GM19395 (cell line): ENCODE results near the gene FGG.

Experiments
- ATAC-seq: cut with Tn5 transposase; IDR thresholded peaks from one replicate; pipeline ENCODE4 v1.9.1; 2021; ENCODE audit warnings: mild to moderate bottlenecking, moderate library complexity; ENCODE audit not compliant: unreplicated experiment

The FGG gene

GRCh38 chr4:154588198-154588597, 24.3 kb downstream of the FGG start:
- no peak for ATAC-seq

GRCh38 chr4:154586296-154587033, 26.0 kb downstream of the FGG start:
- ATAC-seq, result no peak

- no peak for ATAC-seq
These were observed 27.0 kb downstream of the FGG start for GRCh38 chr4:154585369-154586018.

GRCh38 chr4:154584259-154584658, 28.2 kb downstream of the FGG start:
- no peak for ATAC-seq

GRCh38 chr4:154583677-154584076, 28.8 kb downstream of the FGG start:
- ATAC-seq, result no peak

- ATAC-seq, result no peak
These were observed 29.2 kb downstream of the FGG start for GRCh38 chr4:154583230-154583629.

GRCh38 chr4:154582723-154583122, 29.7 kb downstream of the FGG start:
- no peak for ATAC-seq

- no peak for ATAC-seq
These were observed 32.5 kb downstream of the FGG start for GRCh38 chr4:154579927-154580326.

- no peak for ATAC-seq
These were observed 33.5 kb downstream of the FGG start for GRCh38 chr4:154578919-154579318.

- no peak for ATAC-seq
These were observed 35.1 kb downstream of the FGG start for GRCh38 chr4:154577324-154577723.

GRCh38 chr4:154574311-154574710, 38.1 kb downstream of the FGG start:
- ATAC-seq, result no peak

GRCh38 chr4:154573190-154573870, 39.1 kb downstream of the FGG start:
- no peak for ATAC-seq

GRCh38 chr4:154569584-154569983, 42.9 kb downstream of the FGG start:
- ATAC-seq, result no peak

GRCh38 chr4:154569028-154569427, 43.4 kb downstream of the FGG start:
- no peak for ATAC-seq

- ATAC-seq, result no peak
These were observed 45.7 kb downstream of the FGG start for GRCh38 chr4:154566639-154567204.

GRCh38 chr4:154565704-154566103, 46.8 kb downstream of the FGG start:
- ATAC-seq, result no peak

GRCh38 chr4:154564311-154564710, 48.1 kb downstream of the FGG start:
- no peak for ATAC-seq

- ATAC-seq, result no peak
These were observed 49.7 kb downstream of the FGG start, which contains the start of gene FGB for GRCh38 chr4:154562697-154563254. Gene FGB, plus strand, starts transcription at chr4:154563011. Its CDS starts 8 bp downstream, at chr4:154563019.

GRCh38 chr4:154560824-154561231, 51.6 kb downstream of the FGG start:
- ATAC-seq, result no peak

- ATAC-seq, result no peak
These were observed 52.0 kb downstream of the FGG start for GRCh38 chr4:154560419-154560801.
